GM19468 (cell line): Measurements from ENCODE around the gene WDR38.

ENCODE experiments used
- ATAC-seq: cut with Tn5 transposase; IDR thresholded peaks from one replicate; pipeline ENCODE4 v1.9.1; 2021; ENCODE audit warnings: mild to moderate bottlenecking, moderate library complexity, moderate number of reproducible peaks; ENCODE audit not compliant: unreplicated experiment; ENCODE audit errors: extremely low read depth

WDR38 gene, protein sequence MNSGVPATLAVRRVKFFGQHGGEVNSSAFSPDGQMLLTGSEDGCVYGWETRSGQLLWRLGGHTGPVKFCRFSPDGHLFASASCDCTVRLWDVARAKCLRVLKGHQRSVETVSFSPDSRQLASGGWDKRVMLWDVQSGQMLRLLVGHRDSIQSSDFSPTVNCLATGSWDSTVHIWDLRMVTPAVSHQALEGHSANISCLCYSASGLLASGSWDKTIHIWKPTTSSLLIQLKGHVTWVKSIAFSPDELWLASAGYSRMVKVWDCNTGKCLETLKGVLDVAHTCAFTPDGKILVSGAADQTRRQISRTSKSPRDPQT

DNA sequence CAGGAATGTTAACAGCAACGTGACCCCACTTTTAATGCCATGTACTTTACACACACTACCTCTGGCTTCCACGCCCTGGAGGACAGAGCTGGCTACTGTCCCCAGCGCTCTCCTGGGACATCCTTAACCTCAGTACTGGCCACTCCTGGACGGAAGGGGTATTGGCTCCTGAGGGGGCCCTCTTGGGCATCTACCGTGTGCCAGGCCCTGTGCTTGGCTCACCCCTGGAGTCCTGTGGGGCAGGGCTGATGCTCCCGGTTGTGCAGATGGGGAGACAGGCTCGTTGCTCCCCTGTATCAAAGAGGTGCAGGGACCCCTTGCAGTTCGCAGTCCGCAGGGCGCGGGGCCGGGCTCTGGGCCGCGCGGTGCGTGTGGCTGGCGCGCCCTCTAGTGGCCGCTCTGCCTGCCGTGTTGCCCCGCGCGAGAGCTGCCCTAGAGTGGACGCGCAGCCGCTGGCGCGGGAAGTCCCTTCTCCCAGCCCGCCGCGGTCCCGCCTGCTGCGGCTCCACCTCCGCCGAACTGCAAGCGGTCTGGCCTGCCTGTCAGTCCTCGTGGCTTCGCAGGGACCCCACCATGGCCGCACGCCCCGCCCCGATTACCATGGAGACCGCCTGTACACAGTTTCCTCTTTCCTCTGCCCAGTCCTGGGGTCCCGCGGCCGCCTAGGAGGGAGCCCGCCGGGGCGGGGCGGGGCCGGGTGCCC, at the start of gene WDR38:
Gene WDR38 (plus strand): TSS at position 632 of the 703 bp plus-strand sequence. CDS start 72 bp downstream, outside the sequence.
- peak; percentile 31 for ATAC-seq

- no peak for ATAC-seq
Measured at GRCh38 chr9:124803911-124804310, 49.3 kb upstream of the WDR38 start.

DNA sequence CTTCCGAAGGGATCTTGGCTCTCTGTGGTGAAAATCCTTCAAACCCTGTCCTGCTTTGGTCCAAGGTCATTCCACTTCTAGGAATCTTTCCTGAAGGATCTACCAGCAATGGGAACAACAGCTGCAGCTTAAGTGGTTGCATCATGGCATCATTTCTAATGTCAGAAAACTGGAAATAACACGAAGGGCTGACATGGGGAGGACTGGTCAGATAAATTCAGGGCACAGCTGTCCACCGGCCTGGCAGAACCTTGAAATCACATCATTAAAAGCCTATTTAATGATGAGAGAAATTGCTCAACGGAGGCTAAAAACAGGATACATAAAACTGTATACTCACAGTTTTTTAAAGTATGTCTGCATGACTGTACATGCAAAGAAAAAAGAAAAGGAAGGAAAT, 48.1 kb upstream of the WDR38 start:
- ATAC-seq: no peak

- ATAC-seq: no peak
Measured at GRCh38 chr9:124808246-124808956, 44.9 kb upstream of the WDR38 start.

GRCh38 chr9:124809211-124809610, 44.0 kb upstream of the WDR38 start:
- no peak for ATAC-seq

GRCh38 chr9:124809741-124810500, 43.3 kb upstream of the WDR38 start:
- ATAC-seq: no peak

DNA sequence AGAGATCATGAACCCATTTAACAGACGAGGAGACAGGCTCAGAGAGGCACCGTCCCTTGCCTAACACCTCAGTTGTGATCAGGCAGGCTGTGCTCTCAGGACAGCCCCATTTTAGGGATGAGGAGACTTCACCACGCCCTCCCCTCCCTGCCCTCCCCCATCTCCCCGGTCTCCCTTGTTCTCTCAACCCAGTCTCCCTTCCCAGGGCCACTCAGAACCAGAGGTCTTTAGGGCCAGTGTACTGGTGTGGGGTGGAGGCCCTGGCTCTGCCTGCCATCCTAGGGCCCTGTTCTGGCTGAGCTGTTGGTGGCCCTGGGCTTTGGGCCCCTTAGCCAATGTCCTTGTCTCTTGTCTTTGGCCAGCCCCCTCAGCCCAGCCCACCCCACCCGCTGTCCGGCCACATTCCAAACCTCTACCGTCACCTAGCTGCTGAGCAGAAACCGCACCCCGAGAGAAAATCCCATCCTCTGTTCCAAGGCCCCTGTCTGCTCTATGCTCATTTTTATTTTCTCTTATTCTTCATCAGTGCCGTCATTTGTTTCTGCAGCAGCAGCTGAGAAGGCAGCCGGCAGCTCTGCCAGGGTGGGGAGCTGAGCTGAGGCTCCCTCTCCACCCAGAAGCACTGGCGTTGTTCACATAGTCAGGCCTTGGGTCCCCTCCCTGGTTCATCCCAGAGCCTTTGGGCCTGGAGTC, 42.5 kb upstream of the WDR38 start:
- ATAC-seq: no peak

DNA sequence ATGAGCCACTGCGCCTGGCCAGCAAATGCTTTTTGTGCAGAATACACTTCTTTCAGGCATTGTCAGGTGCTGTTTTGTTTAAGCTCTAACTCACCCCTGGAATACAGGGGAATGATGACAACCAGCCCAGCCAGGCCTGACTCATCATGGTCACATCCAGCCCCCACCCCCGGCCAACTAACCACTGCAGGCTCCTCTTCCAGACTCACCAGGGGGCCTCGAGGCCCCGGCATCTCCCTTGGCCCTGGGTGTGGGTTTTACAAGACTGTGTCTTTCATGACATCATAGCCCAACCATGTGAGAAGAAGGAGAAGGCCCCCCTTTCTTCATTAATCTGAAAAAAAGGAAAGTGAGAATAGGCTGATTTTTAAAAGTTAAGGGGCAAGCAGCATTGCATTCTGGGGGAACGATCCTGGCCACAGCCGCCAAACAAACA, 40.8 kb upstream of the WDR38 start:
- ATAC-seq: no peak

DNA sequence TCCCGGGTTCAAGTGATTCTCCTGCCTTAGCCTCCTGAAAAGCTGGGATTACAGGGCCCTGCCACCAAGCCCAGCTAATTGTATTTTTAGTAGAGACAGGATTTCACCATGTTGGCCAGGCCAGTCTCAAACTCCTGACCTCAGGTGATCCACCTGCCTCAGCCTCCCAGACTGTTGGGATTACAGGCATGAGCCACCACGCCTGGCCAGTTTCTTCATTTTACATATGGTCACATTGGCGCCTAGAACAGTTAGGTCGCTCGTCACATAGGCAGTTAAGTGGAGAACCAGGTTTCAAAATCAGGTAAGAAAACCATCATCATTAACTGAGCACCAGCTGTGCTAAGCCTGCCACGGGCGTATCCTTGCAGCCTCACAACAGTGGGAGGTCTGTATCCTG, 40.2 kb upstream of the WDR38 start:
- no peak for ATAC-seq

DNA sequence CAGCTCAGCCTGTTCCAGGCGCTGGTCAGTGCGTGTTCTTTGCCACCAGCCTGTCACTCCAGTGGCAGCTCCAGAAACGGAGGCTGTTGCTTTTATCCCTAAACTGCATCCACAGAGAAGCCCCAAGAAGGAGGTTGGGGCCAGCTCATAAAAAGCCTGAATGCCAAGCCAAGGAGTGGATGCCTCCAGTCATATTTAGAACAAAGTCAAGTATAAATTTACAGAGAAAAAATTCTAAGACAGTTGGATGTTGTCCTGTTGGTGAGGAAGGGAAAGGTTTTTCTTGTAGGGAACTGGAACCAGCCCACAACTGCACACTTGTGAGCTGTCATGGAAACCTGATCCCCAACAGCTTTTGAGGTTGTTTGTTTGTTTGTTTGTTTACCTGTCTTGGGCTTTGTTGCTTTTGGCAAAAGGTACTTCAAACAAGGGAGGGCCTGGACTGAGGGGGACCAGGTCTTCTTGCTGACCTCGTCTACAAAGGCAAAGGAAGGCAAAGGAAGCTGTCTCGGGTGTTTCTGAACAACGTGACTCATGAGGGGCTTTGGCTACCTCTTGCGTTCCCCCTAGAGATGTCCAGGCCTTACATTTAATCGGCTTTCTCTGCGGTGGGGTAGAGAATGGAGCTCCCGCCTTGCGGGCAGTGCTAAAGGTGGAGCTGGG, 39.6 kb upstream of the WDR38 start:
- no peak for ATAC-seq

- ATAC-seq: no peak
Measured at GRCh38 chr9:124814164-124814535, 39.1 kb upstream of the WDR38 start.

DNA sequence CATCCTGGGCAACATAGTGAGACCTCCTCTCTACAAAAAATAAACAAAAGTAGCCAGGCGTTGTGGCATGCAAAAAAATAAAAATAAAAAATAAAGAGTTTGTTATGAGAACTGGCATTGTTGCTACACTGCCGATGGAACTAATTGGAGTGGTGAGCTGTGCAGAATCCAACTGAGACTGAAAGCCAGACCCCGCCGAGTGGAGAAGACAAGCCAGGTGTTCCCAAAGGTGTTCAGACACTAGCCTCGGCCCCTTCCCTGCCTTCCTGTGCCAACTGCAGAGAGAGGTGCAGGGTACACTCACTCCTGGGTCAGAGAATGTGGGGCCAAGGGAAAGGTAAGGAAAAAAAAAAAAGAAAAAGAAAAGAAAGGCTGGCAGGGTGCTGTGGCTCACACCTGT, 37.7 kb upstream of the WDR38 start:
- no peak for ATAC-seq

DNA sequence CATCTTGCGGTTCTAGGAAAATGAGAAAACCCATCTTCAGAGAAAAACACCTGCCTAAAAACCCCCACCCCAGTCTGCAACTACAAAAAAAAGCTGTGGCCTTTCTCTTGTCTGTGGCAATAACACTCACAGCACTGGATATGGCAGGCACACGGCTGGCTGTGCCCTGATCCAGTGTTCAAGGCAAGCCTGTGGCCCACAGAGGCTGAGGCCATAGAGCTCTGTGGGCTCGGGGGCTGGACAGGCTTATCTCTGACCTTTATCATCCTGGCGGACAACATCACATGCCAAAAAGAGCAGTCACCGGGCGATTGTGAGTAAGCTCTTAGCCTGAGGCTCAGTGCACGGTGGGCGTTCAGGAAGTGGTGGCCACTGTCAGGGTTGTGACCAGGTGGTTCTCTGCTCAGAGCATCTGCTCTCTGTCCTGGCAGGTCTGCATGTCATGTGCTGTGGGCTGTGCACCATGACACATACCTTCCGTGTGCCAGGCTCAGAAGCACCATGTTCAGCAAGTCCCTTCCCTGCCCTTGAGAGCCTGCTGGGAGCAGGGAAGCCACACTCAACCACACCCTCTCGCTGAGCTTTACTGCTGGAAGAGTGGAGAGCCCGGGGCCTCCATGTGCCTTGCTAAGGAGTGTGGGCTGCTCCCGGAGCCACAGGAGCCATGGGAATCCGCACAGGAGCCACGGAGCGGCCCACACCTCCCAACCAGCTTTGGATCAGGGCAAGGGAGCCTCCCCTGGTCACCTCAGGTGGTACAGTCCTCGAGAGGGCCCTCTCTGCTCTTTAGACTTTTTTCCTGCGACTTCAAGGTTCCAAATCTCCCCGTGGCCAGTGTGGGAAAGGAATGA, 34.6 kb upstream of the WDR38 start:
- ATAC-seq: no peak

GRCh38 chr9:124820698-124821623, 32.3 kb upstream of the WDR38 start:
- no peak for ATAC-seq

GRCh38 chr9:124828489-124829333, 24.5 kb upstream of the WDR38 start:
- ATAC-seq: no peak

DNA sequence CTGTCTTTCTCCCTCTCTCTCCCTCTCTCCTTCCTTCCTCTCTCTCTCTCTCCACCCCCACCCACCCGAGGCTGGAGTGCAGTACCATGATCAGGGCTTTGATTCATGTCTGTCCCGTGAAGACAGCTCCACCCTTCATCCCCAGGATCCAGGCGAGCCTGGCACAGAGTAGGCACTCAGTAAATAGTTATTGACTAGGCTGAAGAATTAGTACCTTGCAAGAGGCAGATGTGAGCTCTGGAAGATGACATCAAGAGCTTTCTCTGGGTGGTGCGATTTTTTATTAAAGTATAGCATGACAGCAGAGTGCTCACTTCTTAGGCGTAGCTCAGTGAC, 24.0 kb upstream of the WDR38 start:
- no peak for ATAC-seq

- ATAC-seq: no peak
Measured at GRCh38 chr9:124830593-124830992, 22.7 kb upstream of the WDR38 start.
